Activated naive CD4-positive, alpha-beta T cell treated with anti-CD3 and anti-CD28 coated beads, Interleukin-2, amount 10 ng/mL, durations not matched to agents 7 days and 5 days (primary cell): Measurements from ENCODE around the gene ZNF766.
"Not testable (repeated sequence)": the region's sequence is repeated elsewhere in the genome, so short reads cannot be mapped to it uniquely, and the experiment has no call there.

Source experiments
- CTCF ChIA-PET: fragments of 350-600 bp; sonication (Branson Sonifier 250); formaldehyde crosslinking; loops from one replicate; lab custom pipeline; 2021; ENCODE audit warnings: antibody characterized with exemption; lab: Charles Lee
- DNase-seq: peaks from one replicate; pipeline ENCODE4 v3.0.0-alpha.2; 2020
- H3K27ac Mint-ChIP-seq: one replicate; pipeline ENCODE4 v1.8.0; 2021; ENCODE audit warnings: mild to moderate bottlenecking, moderate library complexity, mixed read lengths
- H3K27me3 Mint-ChIP-seq: one replicate; pipeline ENCODE4 v1.8.0; 2021; ENCODE audit warnings: mild to moderate bottlenecking, mixed read lengths
- H3K36me3 Mint-ChIP-seq: one replicate; pipeline ENCODE4 v1.8.0; 2021; ENCODE audit warnings: mixed read lengths
- H3K4me1 Mint-ChIP-seq: one replicate; pipeline ENCODE4 v1.8.0; 2021; ENCODE audit warnings: mixed read lengths
- H3K4me3 Mint-ChIP-seq: one replicate; pipeline ENCODE4 v1.8.0; 2021; ENCODE audit warnings: mild to moderate bottlenecking, moderate library complexity, mixed read lengths
- H3K9me3 Mint-ChIP-seq: one replicate; pipeline ENCODE4 v1.8.0; 2021; ENCODE audit warnings: mixed read lengths

Gene ZNF766

GRCh38 chr19:52237771-52238400 lies 31.5 kb upstream of the ZNF766 start:
- CTCF ChIA-PET: interaction anchor here (0.6 to 2.3 kb wide), 8 partner anchors 10 to 717 kb away, joined by 3 to 16 read pairs (median 4); partner anchors contain the start of genes ZNF432 and ZNF616
- Mint-ChIP-seq H3K9me3 (no peaks in the 10 kb centered on the region), H3K27ac (no peak overlapping the region), H3K36me3 (no peaks in the 10 kb centered on the region), H3K4me3 (no peak overlapping the region), H3K4me1 (no peaks in the 10 kb centered on the region), H3K27me3 (peaks cover 3% of the 10 kb centered on the region)
- DNase-seq: peak; percentile 66

GRCh38 chr19:52244021-52244420 lies 25.4 kb upstream of the ZNF766 start:
- Mint-ChIP-seq H3K27me3 (no peaks in the 10 kb centered on the region), H3K27ac (no peak overlapping the region), H3K36me3 (no peaks in the 10 kb centered on the region), H3K9me3 (peaks cover 5% of the 10 kb centered on the region), H3K4me1 (no peaks in the 10 kb centered on the region), H3K4me3 (no peak overlapping the region)
- CTCF ChIA-PET: no interaction called here
- DNase-seq: no peak

GRCh38 chr19:52248241-52248640 lies 21.1 kb upstream of the ZNF766 start:
- no peak overlapping the region for H3K27ac Mint-ChIP-seq
- H3K9me3 Mint-ChIP-seq: peaks cover 20% of the 10 kb centered on the region
- no peaks in the 10 kb centered on the region for H3K27me3 Mint-ChIP-seq
- no peak overlapping the region for H3K4me3 Mint-ChIP-seq
- CTCF ChIA-PET: interaction anchor here (1.4 to 1.6 kb wide), 2 partner anchors 11 to 501 kb away, joined by 5 read pairs; no protein-coding TSS in a partner anchor
- H3K4me1 Mint-ChIP-seq: no peaks in the 10 kb centered on the region
- no peaks in the 10 kb centered on the region for H3K36me3 Mint-ChIP-seq
- DNase-seq: peak; percentile 73

- CTCF ChIA-PET: no interaction called here
- Mint-ChIP-seq H3K36me3 (peaks cover 2% of the 10 kb centered on the region), H3K4me1 (no peaks in the 10 kb centered on the region), H3K27ac (no peak overlapping the region), H3K9me3 (peaks cover 28% of the 10 kb centered on the region), H3K27me3 (peaks cover 5% of the 10 kb centered on the region), H3K4me3 (no peak overlapping the region)
- DNase-seq: no peak
Measured at GRCh38 chr19:52258426-52258825, 11.0 kb upstream of the ZNF766 start.

GRCh38 chr19:52265556-52265955 lies 3.8 kb upstream of the ZNF766 start:
- H3K27ac Mint-ChIP-seq, H3K27me3 Mint-ChIP-seq, CTCF ChIA-PET, H3K36me3 Mint-ChIP-seq, H3K4me3 Mint-ChIP-seq, DNase-seq: not testable (repeated sequence)
- Mint-ChIP-seq H3K9me3 (peaks cover 27% of the 10 kb centered on the region), H3K4me1 (peaks cover 10% of the 10 kb centered on the region)

- peak overlapping the region; percentile 95 for H3K27ac Mint-ChIP-seq
- CTCF ChIA-PET: no interaction called here
- peaks cover 29% of the 10 kb centered on the region for H3K4me1 Mint-ChIP-seq
- peak; percentile 29 for DNase-seq
- H3K4me3 Mint-ChIP-seq: peak overlapping the region; percentile 94
- peaks cover 45% of the 10 kb centered on the region for H3K9me3 Mint-ChIP-seq
- peaks cover 46% of the 10 kb centered on the region for H3K36me3 Mint-ChIP-seq
- no peaks in the 10 kb centered on the region for H3K27me3 Mint-ChIP-seq
Measured at GRCh38 chr19:52270266-52270885, 989 bp downstream of the ZNF766 start.

GRCh38 chr19:52273301-52273700 lies 3.9 kb downstream of the ZNF766 start:
- Mint-ChIP-seq H3K36me3 (peaks cover 73% of the 10 kb centered on the region), H3K27me3 (no peaks in the 10 kb centered on the region), H3K4me1 (peaks cover 29% of the 10 kb centered on the region), H3K27ac (no peak overlapping the region), H3K4me3 (no peak overlapping the region), H3K9me3 (peaks cover 61% of the 10 kb centered on the region)
- CTCF ChIA-PET: no interaction called here
- DNase-seq: no peak

- CTCF ChIA-PET: no interaction called here
- DNase-seq: no peak
- no peaks in the 10 kb centered on the region for H3K27me3 Mint-ChIP-seq
- peaks cover 81% of the 10 kb centered on the region for H3K36me3 Mint-ChIP-seq
- no peak overlapping the region for H3K4me3 Mint-ChIP-seq
- H3K9me3 Mint-ChIP-seq: peaks cover 69% of the 10 kb centered on the region
- peaks cover 29% of the 10 kb centered on the region for H3K4me1 Mint-ChIP-seq
- no peak overlapping the region for H3K27ac Mint-ChIP-seq
Measured at GRCh38 chr19:52274191-52274590, 4.8 kb downstream of the ZNF766 start.

GRCh38 chr19:52275988-52276387 lies 6.6 kb downstream of the ZNF766 start:
- CTCF ChIA-PET: no interaction called here
- peaks cover 17% of the 10 kb centered on the region for H3K4me1 Mint-ChIP-seq
- DNase-seq: no peak
- no peaks in the 10 kb centered on the region for H3K27me3 Mint-ChIP-seq
- H3K27ac Mint-ChIP-seq: no peak overlapping the region
- H3K4me3 Mint-ChIP-seq: no peak overlapping the region
- peaks cover 67% of the 10 kb centered on the region for H3K9me3 Mint-ChIP-seq
- peaks cover 77% of the 10 kb centered on the region for H3K36me3 Mint-ChIP-seq

GRCh38 chr19:52277471-52277870 lies 8.1 kb downstream of the ZNF766 start:
- H3K27me3 Mint-ChIP-seq: no peaks in the 10 kb centered on the region
- H3K36me3 Mint-ChIP-seq: peaks cover 78% of the 10 kb centered on the region
- peaks cover 9% of the 10 kb centered on the region for H3K4me1 Mint-ChIP-seq
- H3K4me3 Mint-ChIP-seq: no peak overlapping the region
- peaks cover 69% of the 10 kb centered on the region for H3K9me3 Mint-ChIP-seq
- CTCF ChIA-PET: no interaction called here
- DNase-seq: no peak
- H3K27ac Mint-ChIP-seq: no peak overlapping the region

- DNase-seq: no peak
- H3K27ac Mint-ChIP-seq: no peak overlapping the region
- peaks cover 70% of the 10 kb centered on the region for H3K9me3 Mint-ChIP-seq
- H3K4me3 Mint-ChIP-seq: no peak overlapping the region
- H3K27me3 Mint-ChIP-seq: no peaks in the 10 kb centered on the region
- CTCF ChIA-PET: no interaction called here
- H3K4me1 Mint-ChIP-seq: no peaks in the 10 kb centered on the region
- H3K36me3 Mint-ChIP-seq: peaks cover 85% of the 10 kb centered on the region
Measured at GRCh38 chr19:52286256-52286655, 16.9 kb downstream of the ZNF766 start.

GRCh38 chr19:52291781-52292180 lies 22.4 kb downstream of the ZNF766 start:
- CTCF ChIA-PET: no interaction called here
- Mint-ChIP-seq H3K4me3 (no peak overlapping the region), H3K36me3 (peaks cover 60% of the 10 kb centered on the region), H3K27ac (no peak overlapping the region), H3K9me3 (peaks cover 52% of the 10 kb centered on the region), H3K27me3 (no peaks in the 10 kb centered on the region), H3K4me1 (peaks cover 6% of the 10 kb centered on the region)
- no peak for DNase-seq

GRCh38 chr19:52292946-52293345 lies 23.6 kb downstream of the ZNF766 start:
- H3K36me3 Mint-ChIP-seq: peaks cover 62% of the 10 kb centered on the region

GRCh38 chr19:52296400-52296772 lies 27.0 kb downstream of the ZNF766 start:
- H3K9me3 Mint-ChIP-seq: peaks cover 56% of the 10 kb centered on the region
- peaks cover 68% of the 10 kb centered on the region for H3K36me3 Mint-ChIP-seq
- peak overlapping the region; percentile 80 for H3K4me3 Mint-ChIP-seq
- CTCF ChIA-PET: no interaction called here
- H3K4me1 Mint-ChIP-seq: peaks cover 22% of the 10 kb centered on the region
- no peak for DNase-seq
- H3K27me3 Mint-ChIP-seq: peaks cover 4% of the 10 kb centered on the region
- peak overlapping the region; percentile 75 for H3K27ac Mint-ChIP-seq

More at GRCh38 chr19:52292946-52293345, 23.6 kb downstream of the ZNF766 start:
- DNase-seq, H3K4me3 Mint-ChIP-seq, CTCF ChIA-PET, H3K27ac Mint-ChIP-seq, H3K27me3 Mint-ChIP-seq: not testable (repeated sequence)
- Mint-ChIP-seq H3K9me3 (peaks cover 48% of the 10 kb centered on the region), H3K4me1 (peaks cover 15% of the 10 kb centered on the region)
